ENCODE data around the gene PPP1R9A.

PPP1R9A gene

DNA sequence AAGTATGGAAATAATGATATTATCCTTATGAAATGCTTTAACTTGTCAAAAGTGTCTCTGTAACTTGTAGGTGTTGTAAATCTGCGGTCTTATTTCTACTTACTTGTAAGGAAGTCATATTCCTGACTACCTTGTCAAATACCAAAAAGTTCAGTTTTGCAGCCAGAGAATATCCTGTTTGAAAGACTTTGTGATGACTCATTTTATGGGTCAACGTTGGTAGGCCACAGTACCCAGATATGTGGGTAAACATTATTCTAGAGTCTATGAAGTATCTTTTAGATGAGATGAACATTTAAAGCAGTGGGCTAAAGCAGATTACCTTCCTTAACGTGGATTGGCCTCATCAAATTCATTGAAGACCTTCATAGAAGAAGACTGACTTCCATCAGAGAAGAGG lies 195.3 kb downstream of the PPP1R9A start:
- no peak for DNase-seq

- DNase-seq = no peak
These were observed 197.3 kb downstream of the PPP1R9A start for GRCh38 chr7:95104739-95105138.

DNA sequence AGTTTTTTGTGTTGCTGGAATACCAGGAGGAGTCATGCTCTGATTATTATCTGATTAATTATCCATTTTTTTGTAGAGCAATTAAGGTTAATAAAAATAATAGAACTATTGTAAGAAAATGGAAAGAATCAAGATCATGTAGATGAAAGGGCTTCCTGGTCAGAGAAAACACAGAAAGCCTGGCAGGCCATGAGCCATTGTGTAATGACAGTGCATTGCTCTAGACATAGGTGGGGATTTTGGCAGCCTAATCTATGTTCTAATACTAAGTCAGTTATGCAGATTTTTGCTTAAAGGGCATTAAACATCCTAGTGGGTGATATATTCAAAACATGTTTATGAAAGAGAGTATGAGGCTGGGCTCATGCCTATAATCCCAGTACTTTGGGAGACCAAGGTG lies 198.2 kb downstream of the PPP1R9A start:
- no peak for DNase-seq

DNA sequence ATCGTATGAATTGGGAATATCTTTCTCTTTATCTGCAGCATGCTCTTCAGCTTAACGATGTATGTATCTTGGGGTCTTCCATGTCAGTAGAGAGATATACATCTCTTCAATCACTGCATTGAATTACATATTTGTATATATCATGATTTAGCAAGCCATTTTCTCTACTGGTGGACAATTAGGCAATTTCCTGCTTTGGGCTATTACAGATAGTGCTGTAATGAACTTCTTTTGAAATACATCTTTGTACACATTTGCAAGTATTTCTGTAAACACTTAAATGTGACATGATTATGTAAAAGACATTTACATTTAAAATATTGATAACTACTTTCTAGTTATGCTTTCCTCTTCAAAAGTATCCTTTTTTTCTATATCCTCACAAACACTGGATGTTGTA lies 199.0 kb downstream of the PPP1R9A start:
- no peak for DNase-seq

GRCh38 chr7:95110707-95111106 lies 203.3 kb downstream of the PPP1R9A start:
- no peak for DNase-seq

DNA sequence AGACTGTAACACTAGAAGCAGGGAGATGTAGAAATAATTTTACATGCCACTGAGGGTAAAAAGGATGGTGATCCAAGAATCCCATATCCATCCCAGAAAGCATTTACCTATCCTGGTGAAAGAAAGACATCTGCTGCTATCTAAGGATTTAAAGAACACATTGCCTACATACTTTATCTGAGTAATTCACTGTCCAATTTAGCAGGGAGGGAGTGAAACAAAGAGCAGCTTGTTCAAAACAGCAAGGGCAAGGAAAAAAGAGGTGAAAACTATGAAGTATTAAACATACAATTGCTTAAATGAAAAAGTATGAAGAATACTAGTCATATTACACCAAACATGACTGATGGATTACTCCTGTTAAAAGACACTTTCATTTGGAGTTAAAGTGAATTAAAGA lies 206.2 kb downstream of the PPP1R9A start:
- no peak for DNase-seq

GRCh38 chr7:95126053-95126709 lies 218.8 kb downstream of the PPP1R9A start:
- DNase-seq = peak; percentile 64

DNA sequence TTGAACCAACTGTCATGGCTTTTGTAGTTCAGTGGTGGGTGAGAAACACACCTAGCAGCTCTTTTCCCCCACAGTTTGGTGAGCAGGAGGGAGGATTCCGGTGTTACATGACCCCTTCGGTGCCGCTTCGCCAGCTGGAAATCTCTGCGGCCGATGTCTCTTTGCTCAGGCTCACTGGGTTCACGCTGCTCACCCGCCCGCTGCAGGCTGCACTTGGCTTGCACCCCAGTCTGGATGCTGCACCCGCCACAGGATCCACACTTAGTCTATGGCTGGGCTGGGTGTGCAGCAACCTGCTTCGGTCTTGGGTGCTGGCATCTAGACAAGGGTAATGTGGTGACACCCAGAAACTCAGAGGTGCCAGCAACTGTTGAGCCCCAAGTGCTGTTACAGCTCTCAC lies 225.1 kb downstream of the PPP1R9A start:
- no peak for DNase-seq

- DNase-seq = no peak
These were observed 232.5 kb downstream of the PPP1R9A start for GRCh38 chr7:95139922-95140321.

- no peak for DNase-seq
These were observed 234.4 kb downstream of the PPP1R9A start for GRCh38 chr7:95141755-95142154.

DNA sequence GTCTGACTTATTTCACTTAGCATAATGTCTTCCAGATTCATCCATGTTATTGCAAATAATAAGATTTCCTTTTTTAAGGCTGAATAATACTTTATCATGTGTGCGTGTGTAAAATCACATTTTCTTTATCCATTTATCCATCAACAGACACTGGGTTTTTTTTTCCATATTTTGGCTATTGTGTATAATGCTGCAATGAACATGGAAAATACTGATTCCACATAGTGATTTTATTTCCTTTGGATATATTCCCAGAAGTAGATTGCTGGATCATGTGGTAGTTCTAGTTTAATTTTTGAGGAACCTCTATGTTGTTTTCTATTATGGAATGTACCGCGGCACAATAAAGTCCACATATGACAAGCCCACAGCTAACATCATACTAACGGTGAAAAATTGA lies 236.9 kb downstream of the PPP1R9A start:
- DNase-seq = no peak

- no peak for DNase-seq
These were observed 248.6 kb downstream of the PPP1R9A start for GRCh38 chr7:95155965-95156364.

- DNase-seq = no peak
These were observed 250.0 kb downstream of the PPP1R9A start for GRCh38 chr7:95157381-95157780.

GRCh38 chr7:95169678-95170077 lies 262.3 kb downstream of the PPP1R9A start:
- DNase-seq = no peak

- DNase-seq = no peak
These were observed 265.0 kb downstream of the PPP1R9A start for GRCh38 chr7:95172420-95172819.

DNA sequence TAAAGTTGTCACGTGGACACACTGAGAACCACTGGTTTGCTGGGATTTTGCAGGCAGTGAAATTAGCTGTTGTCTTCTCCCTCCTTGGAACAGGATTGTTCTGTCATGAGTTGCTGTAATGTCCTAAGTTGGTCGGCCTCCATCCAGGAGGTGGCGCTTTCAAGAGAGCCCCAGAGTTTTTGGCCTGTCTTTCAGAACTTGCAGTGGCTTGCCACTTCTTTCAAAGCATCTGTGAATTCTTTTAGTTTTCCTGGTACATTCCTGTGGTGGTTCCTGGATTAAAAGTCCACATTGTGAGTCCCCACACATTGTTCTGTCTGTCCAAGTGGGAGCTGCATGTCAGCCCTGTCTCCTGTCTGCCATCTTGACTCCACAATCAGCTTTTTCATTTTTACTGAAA lies 283.1 kb downstream of the PPP1R9A start:
- DNase-seq = no peak

DNA sequence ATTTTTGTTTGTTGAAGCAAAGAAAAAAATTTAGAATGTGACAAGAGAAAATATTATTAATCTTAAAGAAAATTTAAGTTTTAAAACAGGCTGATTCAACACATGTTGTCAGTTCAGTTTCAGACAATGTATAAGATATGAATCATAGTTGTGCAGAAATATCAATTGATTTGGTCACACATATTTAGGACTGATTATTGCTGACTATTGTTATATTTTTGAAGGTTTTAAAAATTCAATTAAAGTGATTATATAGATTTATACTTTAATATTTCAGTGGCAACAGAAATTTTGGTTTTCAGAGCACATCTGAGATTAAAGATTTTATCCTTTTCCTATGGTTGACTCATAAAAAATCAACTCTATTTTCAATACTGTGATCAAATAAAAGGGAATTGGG lies 284.4 kb downstream of the PPP1R9A start:
- DNase-seq = no peak

GRCh38 chr7:95198863-95199262 lies 291.5 kb downstream of the PPP1R9A start:
- no peak for DNase-seq

DNA sequence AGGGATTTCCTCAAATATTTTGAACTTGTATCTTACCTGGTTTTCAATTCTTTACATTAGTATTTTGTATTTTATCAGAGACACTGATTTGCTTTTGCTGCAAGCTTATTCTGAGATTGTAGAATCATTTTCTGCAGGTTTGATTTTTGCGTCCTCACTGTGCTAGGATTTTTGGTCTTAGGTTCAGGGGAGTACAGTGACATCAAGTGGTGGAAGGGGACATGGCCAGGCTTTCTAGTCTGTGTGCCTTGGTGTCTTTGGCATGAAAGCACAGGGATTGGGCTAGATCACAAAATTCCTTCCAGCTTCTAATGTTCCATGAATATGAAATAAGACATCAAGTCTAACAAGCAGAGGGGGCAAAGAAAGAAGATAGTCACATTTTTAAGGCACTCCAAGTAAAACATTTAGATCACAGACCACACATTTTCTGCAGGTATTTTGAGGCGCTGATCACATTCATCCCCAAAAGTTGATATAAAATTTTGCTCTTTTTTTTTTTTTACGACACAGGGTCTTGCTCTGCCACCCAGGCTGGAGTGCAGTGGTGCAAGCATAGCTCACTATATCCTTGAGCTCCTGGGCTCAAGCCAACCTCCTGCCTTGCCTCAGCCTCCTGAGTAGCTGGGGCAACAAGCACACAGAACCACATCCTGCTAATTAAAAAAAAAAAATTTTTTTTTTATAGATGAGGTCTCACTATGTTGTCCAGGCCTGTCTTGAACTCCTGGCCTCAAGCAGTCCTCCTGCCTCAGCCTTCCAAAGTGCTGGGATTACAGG lies 292.6 kb downstream of the PPP1R9A start:
- DNase-seq = peak; percentile 59

GRCh38 chr7:95200741-95201140 lies 293.3 kb downstream of the PPP1R9A start:
- DNase-seq = no peak

GRCh38 chr7:95201727-95202126 lies 294.3 kb downstream of the PPP1R9A start:
- no peak for DNase-seq

DNA sequence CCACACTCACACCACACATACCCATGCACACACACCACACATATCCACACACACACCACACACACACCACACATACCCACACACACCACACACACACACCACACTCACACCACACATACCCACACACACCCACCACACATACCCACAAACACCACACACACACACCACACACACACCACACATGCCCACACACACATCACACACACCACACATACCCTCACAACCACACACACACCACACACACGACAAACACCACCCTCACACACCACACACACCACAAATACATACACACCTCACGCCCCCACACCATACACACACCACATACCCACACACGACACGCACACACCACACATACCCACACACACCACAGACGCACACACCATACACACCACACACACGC lies 297.2 kb downstream of the PPP1R9A start:
- no peak for DNase-seq

DNA sequence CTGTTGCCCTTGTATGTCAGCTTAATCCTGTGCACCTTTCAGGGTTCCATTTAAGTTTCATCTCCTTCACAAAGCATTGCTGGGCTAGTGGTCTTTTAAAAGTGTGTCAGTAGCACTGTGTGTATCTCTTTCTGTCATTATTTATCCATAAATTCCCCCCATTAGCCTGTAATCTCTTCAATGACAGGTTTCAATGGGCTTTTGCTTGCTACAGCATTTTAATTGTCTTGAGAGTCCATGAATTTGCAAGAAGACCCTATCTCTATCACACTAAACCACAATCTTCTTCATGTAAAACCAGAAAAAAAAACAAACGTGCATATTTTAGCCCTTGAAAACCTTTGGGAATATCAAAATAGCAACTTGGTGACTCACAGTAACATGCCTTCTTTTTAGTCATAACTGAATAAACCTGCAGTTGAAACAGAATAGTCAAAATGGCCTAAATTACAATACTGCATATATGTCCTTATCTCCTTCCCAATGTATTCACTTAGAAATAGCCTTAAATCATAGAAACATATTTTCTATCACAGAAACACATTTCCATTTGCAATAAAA lies 298.4 kb downstream of the PPP1R9A start:
- no peak for DNase-seq

GRCh38 chr7:95209276-95209675 lies 301.9 kb downstream of the PPP1R9A start:
- no peak for DNase-seq

Data from NCI-H146 (cell line).